NOMO-1 treated with DMSO at 0.1 percent for 48 hours (cell line): ENCODE data around the gene PDE9A.
"Not testable (repeated sequence)": the region's sequence is repeated elsewhere in the genome, so short reads cannot be mapped to it uniquely, and the experiment has no call there.

Experiments used
- DNase-seq: peaks from one replicate; lab custom pipeline; 2025; ENCODE audit not compliant: unreplicated experiment; lab: John Stamatoyannopoulos, UW

Gene PDE9A

GRCh38 chr21:42624095-42624790 is 29.2 kb upstream of the PDE9A start:
- DNase-seq: no peak

- DNase-seq: no peak
These were observed 28.5 kb upstream of the PDE9A start for GRCh38 chr21:42624936-42625335.

- DNase-seq: no peak
These were observed 27.2 kb upstream of the PDE9A start for GRCh38 chr21:42626171-42626570.

DNA sequence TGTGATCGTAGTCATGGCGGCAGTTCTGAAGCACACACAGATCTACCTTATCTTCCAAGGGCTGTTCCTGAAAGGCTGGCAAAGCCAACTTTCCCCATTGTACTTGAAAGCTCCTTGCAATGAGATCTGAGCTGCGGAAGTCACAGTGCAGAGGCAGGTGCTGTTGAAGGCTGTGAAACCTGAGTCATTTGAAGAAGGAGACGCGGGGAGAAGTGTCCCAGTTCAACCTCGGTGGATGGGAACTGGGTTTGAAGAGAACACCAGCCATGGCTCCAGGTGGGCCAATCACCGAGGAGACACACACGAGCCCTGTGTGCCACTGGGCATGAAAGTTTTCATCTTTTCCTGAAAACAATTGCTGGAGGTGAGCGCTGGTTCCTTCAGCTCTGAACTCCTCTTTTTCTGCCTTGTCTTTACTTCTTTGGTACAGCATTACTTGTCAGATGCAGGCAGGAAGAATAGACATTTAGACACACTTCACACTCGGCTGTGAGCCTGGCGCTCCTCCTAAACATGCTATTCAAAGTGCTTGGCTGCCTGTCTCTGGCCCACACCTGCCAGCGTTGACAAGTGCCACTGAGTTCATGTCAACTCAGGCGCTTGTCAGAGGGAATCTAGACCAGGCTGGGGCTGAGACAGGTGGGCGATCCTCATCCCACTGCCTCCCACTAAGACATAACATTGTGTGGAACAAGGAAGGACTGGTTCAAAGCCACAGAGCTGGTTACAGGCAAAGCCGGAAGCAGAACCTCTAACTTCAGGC is 25.7 kb upstream of the PDE9A start:
- DNase-seq: no peak

DNA sequence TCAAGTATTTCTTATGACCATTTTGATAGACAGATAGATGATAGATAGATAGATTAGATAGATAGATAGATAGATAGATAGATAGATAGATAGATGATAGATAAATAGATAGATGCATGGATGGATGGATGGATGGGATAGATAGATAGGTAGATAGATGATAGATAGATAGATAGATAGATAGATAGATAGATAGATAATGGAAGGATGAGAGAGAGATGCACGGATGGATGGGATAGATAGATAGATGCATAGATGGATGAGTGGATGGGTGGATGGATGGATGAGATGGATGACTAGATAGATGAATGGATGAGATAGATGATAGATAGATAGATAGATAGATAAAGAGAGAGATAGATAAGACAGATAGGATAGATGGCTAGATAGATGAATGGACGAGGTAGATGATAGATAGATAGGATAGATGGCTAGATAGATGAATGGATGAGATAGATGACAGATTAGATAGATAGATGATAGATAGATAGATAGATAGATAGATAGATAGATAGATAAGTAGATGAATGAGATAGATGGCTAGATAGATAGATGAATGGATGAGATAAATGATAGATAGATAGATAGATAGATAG is 24.9 kb upstream of the PDE9A start:
- DNase-seq: not testable (repeated sequence)

- DNase-seq: no peak
These were observed 23.4 kb upstream of the PDE9A start for GRCh38 chr21:42629933-42630589.

- no peak for DNase-seq
These were observed 22.8 kb upstream of the PDE9A start for GRCh38 chr21:42630626-42631025.

DNA sequence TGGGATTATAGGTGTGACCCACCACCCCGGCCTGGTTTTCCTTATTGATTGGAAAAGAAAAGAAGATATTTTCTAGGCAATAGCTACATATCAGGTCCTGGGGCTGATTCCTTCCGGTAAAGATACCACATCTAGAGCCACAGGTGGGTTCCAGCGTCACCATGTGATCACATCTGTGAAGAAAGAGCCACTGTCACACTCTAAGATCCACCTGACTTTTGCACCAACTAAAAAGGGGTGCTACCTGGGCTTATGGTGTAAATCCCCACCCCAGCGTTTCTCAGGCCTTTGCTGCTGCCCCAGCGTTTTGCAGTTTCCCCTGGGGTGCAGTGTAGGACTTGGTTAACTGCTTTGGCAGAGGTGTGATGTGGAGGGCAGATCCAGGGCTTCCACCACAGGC is 22.3 kb upstream of the PDE9A start:
- DNase-seq: no peak

DNA sequence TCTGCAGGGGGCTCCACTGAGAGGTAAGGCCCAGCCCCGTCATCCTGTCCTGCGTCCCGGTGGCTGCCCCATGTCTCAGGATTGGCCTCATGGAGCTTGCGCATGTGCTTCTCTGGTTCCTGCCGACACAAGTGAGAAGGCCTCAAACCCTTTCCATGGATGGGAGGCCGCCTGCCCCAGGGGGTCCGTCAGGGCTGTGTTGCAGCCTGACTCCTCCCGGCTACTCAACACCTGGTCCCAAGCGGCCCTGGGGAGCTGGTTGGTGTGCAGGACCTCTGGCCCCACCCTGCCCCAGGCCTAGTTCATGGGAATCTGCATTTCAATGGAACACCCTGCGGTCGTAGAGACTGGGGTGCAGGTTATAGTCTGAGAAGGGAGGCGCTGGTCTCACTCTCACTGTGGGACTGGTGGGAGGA is 21.1 kb upstream of the PDE9A start:
- no peak for DNase-seq

DNA sequence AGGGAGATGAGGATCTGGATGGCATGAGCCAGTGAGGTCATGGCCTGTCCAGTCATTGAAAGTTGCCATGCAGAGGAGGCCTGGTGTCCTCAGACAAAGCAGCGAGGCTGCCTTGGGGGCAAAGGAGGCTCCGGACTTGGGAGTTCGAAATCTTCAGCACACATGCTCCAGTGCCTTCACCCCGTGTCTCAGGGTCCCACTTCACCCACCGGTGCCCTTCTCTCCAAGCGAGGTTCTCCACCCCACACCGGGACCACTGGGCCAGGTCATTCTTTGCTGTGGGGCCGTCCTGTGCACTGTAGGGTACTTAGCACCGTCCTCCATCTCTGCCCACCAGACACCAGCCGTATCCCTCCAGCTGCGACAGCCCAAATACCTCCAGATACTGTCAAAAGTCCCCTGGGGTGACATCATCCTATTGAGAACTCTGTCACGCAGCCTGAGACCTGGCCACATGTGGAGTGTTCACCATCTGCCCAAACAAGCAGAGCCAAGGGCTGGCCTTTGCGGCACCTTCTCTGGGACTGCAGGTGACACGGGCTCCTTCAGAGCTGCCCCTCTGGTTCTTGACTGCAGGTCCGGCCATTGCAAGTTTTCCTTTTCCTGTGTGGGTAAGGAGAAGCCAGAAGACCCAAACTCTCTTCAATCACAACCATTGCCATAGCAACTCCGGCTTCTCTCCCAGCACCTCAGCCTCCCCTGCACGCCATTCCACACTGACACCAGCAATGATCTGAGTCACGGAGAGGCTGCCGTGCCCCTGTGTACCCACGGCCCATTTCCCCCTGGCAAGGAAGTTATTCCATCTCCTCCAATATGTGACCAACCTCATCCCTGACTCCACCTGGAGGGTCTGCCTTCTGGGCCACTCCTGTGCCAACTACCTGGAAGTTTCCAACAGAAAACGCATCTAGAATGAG is 20.4 kb upstream of the PDE9A start:
- DNase-seq: no peak

DNA sequence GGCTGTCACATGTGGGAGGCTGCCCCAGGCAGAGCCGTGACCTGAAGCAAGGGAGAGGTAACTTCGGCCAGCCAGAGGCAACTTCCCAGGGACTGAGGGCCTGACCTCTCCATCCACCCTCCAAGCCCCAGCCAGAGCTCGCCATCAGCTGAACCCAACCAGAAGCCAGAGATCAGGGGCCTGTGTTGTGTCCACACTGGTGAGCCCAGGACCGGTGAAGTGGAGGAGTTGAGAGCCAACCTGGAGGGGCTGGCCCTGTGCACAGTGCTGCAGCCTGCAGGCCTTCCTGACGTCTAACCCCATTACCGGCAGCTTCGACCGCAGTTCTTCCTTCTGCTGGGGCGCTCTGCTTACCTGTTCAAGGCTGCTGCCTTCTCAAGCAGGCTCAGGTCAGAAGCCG is 19.6 kb upstream of the PDE9A start:
- DNase-seq: no peak

GRCh38 chr21:42635848-42636519 is 17.4 kb upstream of the PDE9A start:
- DNase-seq: no peak

- DNase-seq: peak; percentile 84
These were observed 16.7 kb upstream of the PDE9A start for GRCh38 chr21:42636520-42637266.

GRCh38 chr21:42637267-42638041 is 16.0 kb upstream of the PDE9A start:
- no peak for DNase-seq

GRCh38 chr21:42638266-42638863 is 15.1 kb upstream of the PDE9A start:
- no peak for DNase-seq

GRCh38 chr21:42639646-42640152 is 13.7 kb upstream of the PDE9A start:
- no peak for DNase-seq

DNA sequence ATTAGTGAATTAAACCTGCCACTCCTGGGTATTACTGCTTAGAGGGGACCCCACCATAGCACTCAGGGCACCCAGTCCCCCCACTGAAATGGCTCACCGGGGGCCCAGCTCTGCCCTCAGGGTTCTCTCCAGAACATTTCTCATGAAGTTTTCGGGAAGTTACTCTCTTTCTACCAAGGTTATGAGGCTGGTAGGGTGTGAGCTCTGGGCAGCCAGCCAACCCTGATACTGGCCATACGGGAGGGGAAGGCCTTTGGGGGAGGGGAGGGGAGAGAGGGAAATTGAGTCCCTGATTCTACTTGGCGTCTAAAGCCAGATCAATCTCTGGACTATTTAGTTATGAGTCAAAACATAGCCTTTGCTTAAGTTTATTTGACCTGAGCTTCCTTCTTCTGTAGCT is 12.9 kb upstream of the PDE9A start:
- no peak for DNase-seq
